Thyroid gland (tissue), 4 donors: ENCODE measurements around the gene MLPH.

Experiments used
- POLR2A ChIP-seq, 2 donors: fragments of 450-650 bp; IDR thresholded peaks; one replicate each; pipeline ENCODE4 v1.6.1; 2017; ENCODE audit warnings: antibody characterized with exemption in 2 of 2, mild to moderate bottlenecking in 2 of 2, moderate library complexity in 1 of 2
- TF ChIP-seq, protein P1 (sequence below), 6 experiments: fragments of 200-600 bp in 3 of 6; fragments of 450-650 bp in 3 of 6; sonication (generic) in 3 of 6; IDR thresholded peaks; one replicate each; pipeline ENCODE4 v1.5.1; 2016 to 2019; ENCODE audit warnings: antibody characterized with exemption in 6 of 6, mild to moderate bottlenecking in 2 of 6, inconsistent platforms in 1 of 6, moderate library complexity in 1 of 6

DNA sequence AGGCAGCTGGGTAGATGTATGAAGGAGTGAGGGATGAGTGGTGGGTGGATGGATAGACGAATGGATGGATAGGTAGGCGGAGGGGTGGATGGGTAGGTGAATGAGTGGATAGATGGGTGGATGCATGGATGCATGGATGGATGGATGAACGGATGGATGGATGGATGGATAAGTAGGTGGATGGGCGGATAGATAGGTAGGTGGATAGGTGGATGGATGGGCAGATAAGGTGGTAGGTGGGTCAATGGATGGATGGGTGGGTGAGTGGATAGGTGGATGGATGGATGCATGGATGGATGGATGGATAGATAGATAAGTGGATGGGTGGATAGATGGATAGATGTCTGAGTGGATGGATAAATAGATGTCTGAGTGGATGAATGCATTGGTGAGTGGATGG lies 30.1 kb downstream of the MLPH start:
- TF ChIP-seq, protein P1, sequence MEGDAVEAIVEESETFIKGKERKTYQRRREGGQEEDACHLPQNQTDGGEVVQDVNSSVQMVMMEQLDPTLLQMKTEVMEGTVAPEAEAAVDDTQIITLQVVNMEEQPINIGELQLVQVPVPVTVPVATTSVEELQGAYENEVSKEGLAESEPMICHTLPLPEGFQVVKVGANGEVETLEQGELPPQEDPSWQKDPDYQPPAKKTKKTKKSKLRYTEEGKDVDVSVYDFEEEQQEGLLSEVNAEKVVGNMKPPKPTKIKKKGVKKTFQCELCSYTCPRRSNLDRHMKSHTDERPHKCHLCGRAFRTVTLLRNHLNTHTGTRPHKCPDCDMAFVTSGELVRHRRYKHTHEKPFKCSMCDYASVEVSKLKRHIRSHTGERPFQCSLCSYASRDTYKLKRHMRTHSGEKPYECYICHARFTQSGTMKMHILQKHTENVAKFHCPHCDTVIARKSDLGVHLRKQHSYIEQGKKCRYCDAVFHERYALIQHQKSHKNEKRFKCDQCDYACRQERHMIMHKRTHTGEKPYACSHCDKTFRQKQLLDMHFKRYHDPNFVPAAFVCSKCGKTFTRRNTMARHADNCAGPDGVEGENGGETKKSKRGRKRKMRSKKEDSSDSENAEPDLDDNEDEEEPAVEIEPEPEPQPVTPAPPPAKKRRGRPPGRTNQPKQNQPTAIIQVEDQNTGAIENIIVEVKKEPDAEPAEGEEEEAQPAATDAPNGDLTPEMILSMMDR (IDR thresholded peaks at IDR 0.05) = no peak
- no peak for TF ChIP-seq POLR2A (IDR thresholded peaks at IDR 0.05)
